Activated CD8-positive, alpha-beta memory T cell treated with anti-CD3 and anti-CD28 coated beads, Interleukin-2, amount 50 U/mL, for 24 hours (primary cell): Measurements from ENCODE around the gene SPSB2.
A peak's percentile ranks its signal among the peaks of the same experiment; 100 is the strongest.
"Not testable (repeated sequence)": the region's sequence is repeated elsewhere in the genome, so short reads cannot be mapped to it uniquely, and the experiment has no call there.

Source experiments
- DNase-seq: peaks from one replicate; pipeline ENCODE4 v3.0.0-alpha.2; 2020; ENCODE audit errors: extremely low read depth

The SPSB2 gene

DNA sequence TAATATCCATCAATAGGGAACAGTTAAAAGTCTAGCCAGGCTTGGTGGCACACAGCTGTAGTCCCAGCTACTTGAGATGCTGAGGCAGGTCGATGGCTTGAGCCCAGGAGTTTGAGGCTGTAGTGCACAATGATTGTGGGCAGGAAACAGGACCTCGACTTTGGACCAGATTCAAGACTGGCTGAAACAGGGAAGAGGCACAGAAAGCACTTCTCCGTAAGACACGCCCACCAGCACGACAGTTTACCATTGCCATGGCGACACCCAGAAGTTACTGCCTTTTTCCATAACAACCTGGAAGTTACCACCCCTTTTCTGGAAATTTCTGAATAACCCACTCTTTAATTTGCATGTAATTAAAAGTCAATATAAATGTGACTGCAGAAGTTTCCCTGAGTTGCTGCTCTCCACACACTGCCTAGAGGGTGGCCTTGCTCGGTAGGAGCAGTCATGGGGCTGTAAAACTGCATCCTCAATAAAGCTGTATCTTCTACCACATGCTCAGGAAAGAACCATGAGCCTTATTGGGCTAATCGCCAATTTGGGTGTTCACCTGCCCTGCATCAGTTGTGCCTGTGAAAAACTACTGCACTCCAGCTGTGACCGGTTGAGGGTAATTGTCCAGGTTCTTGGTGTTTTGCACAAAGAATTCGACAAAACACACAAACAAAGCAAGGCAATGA is 26.9 kb upstream of the SPSB2 start:
- no peak for DNase-seq

DNA sequence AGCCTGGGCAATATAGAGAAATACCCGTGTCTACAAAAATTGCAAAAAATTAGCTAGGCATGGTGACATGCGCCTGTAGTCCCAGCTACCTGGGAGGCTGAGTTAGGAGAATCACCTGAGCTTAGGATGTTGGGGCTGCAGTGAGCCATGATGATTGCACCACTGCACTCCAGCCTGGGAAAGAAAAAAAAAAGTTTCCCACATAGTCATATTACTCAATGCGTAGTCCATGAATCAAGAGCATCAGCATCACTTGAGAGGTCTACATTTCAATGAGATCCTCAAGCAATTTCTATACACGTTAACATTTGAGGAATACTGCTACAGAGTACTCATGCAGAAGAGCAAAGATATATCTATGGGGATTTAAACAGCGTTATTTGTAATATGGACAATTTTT is 26.3 kb upstream of the SPSB2 start:
- DNase-seq, result no peak

DNA sequence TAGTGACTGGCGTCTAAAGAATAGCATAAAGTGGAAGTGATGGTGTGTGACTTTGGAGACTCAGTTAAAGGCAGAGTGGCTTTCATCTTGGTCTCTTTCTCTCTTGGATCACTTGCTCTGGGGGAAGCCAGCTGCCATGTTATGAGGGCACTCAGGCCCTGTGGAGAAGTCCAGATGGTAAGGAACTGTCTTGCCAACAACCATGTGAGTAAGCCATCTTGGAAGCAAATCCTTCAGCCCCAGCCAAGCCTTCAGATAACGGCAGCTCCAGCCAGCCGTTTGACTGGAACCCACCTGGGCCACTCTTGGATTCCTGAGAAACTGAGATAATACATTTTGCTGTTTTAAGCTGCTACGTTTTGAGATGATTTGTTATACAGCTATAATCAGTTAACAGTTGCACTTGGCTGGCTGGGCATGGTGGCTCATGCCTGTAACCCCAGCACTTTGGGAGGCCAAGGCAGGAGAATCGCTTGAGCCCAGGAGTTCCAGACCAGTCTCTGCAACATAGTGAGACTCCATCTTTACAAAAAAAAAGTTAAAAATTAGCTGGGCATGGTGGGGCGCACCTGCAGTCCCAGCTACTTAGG is 23.8 kb upstream of the SPSB2 start:
- no peak for DNase-seq

DNA sequence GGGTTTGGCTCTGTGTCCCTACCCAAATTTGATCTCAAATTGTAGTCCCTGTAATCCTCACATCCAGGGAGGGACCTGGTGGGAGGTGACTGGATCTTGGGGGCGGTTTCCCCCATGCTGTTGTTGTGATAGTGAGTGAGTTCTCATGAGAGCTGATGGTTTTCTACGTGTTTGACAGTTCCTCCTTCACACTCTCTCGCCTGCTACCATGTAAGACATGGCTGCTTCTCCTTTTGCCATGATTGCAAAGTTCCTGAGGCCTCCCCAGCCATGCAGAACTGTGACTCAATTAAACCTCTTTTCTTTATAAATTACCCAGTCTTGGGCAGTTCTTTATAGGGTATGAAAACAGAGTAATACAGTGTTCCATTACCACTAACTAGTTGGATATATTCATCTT is 21.2 kb upstream of the SPSB2 start:
- DNase-seq, result no peak

DNA sequence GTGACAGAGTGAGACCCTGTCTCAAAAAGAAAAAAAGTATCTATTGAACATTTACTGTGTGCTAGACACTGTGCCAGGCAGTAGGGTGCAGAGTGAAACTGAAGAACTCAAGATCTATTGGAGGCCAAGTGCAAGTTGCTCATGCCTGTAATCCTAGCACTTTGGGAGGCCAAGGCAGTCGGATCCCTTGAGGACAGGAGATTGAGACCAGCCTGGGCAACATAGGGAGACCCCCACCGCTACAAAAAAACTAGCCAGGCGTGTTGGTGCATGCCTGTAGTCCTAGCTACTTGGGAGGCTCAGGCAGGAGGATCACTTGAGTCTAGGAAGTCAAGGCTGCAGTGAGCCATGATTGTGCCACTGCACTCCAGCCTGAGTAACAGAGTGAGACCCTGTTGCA is 19.6 kb upstream of the SPSB2 start:
- not testable (repeated sequence) for DNase-seq

DNA sequence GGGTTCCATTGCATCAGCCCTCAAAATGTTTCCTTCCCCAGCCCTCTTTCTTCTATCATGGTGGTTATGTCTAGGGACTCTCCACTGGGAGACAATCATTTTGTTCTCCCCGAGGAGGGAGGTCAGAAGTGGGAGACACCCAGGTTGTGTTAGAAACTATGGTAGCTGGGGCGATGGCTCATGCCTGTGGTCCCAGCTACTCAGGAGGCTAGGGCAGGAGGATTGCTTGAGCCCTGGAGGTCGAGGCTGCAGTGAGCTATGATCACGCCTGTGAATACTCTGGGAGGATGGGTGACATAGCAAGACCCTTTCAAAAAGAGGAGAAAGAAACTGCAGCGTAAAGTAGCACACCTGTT is 18.5 kb upstream of the SPSB2 start:
- DNase-seq, result no peak

DNA sequence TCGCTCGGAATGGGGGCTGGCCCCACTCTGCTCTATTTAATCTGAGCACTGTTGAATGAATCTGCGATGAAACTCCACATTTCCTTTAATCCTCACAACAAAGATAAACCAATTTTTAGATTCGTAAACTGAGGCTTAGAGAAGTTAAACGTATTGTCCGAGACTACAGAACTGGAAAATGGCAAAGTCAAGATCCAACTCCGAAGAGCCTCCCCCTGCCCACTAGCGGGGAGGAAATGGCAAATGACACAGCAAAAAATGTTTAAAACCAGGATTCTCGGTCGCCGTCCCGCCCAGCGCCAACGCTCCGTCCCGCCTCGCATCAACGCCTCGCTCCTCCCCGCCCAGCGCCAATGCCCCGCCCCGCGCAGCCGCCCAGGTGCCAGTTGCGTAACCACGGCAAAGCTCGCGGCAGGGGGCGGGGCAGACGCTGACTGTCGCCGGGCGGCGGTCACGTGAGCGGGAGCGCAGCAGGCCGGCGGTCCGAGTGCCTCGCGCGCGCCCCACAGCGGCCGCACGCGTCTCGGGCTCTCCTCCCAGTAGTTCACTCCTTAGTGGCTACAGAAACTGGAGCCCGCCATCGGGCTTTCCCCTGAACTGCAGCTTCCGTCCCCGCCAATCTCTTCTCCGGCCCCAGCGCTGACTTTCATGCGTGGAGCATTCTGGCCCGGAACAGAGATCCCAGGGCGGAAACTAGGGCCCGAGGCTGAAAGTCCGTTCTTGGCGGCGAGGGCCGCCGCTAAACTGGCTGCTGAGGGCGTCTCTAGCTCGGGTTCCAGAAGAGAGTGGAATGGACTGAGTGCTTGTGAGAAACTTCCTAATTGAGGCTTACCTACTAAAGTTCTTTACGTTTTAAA is 17.9 kb upstream of the SPSB2 start:
- peak; percentile 91 for DNase-seq

DNA sequence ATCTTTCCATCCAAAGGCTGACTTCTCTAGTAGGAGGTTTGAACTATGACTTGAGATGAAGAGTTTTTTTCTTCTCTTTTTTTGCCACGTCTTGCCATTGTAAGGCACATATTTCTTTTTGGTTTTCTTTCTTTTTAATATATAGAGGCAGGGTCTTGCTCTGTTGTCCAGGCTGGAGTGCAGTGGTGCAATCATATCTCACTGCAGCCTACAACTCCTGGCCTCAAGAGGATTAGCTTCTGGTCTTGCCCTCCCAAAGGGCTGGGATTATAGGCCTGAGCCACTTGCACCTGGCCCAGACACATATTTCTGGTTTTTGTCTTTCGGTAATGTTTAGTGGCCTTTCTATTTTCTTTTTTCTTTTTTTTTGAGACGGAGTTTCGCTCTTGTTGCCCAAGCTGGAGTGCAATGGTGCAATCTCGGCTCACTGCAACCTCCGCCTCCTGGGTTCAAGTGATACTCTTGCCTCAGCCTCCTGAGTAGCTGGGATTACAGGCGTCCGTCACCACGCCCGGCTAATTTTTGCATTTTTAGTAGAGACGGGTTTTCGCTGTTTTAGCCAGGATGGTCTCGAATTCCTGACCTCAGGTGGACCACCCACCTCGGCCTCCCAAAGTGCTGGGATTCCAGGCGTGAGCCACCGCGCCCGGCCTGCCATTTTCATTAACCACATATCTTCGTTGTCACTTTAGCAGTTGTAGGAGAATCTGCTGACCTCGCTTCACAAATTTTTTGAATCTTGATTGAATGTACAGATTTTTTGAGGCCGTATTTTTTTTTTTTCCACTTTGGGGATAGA is 16.9 kb upstream of the SPSB2 start:
- DNase-seq, result not testable (repeated sequence)

DNA sequence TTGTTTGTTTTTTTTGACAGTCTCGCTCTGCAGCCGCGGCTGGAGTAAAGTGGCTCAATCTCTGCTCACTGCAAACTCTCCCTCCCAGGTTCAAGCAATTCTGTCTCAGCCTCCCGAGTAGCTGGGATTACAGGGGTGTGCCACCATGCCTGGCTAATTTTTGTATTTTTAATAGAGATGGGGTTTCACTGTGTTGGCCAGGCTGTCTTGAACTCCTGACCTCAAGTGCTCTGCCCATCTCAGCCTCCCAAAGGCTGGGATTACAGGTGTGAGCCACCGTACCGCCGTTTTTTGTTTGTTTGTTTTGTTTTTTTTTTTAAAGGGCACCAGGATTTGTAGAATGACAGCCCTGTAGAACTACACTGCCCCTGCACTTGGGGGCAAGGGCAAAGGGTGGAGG is 15.7 kb upstream of the SPSB2 start:
- not testable (repeated sequence) for DNase-seq

DNA sequence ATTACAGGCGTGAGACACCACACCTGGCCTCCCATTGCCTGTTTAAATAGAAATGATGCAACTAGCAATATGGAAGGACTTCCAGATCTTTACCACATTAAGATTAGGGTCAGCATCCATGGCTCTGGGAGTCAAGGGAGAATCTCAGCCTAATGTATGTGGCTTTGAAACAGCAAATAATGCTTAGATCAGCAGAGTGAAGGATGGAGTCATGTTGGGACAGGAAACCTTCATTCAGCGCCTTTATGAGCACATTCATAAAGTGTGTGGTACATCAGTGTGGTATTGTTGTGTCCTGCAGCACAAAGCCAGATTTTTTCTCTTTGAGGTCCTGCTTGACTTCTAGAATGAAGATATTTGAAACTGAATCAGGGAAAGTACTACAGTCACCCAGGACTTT is 15.3 kb upstream of the SPSB2 start:
- no peak for DNase-seq

DNA sequence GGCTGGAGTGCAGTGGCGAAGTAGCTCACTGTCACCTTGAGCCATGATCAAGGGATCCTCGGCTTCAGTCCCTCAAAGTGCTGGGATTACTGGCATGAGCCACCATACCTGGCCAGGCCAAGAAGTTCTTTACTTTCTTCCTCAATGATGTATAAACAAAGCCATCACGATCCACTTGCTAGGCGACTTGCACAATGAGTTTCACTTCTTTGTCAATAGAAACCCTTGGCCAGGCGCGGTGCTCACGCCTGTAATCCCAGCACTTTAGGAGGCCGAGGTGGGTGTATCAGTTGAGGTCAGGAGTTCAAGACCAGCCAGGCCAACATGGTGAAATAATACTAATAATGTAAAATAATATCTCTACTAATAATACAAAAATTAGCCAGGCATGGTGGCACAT is 14.4 kb upstream of the SPSB2 start:
- no peak for DNase-seq

DNA sequence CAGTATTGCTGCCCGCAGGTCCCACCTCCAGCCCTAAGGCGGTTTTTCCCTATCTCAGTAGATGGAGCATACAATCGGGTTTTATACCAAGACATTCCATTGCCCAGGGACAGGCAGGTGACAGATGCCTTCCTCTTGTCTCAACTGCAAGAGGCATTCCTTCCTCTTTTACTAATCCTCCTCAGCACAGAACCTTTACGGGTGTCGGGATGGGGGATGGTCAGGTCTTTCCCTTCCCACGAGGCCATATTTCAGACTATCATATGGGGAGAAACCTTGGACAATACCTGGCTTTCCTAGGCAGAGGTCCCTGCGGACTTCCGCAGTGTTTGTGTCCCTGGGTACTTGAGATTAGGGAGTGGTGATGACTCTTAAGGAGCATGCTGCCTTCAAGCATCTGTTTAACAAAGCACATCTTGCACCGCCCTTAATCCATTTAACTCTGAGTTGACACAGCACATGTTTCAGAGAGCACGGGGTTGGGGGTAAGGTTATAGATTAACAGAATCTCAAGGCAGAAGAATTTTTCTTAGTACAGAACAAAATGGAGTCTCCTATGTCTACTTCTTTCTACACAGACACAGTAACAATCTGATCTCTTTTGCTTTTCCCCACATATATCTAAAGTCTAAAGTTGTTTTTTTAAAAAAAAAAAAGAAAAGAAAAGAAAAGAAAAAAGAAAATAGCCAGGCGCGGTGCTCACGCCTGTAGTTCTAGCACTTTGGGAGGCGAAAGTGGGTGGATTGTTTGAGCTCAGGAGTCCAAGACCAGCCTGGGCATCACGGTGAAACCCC is 13.3 kb upstream of the SPSB2 start:
- not testable (repeated sequence) for DNase-seq

DNA sequence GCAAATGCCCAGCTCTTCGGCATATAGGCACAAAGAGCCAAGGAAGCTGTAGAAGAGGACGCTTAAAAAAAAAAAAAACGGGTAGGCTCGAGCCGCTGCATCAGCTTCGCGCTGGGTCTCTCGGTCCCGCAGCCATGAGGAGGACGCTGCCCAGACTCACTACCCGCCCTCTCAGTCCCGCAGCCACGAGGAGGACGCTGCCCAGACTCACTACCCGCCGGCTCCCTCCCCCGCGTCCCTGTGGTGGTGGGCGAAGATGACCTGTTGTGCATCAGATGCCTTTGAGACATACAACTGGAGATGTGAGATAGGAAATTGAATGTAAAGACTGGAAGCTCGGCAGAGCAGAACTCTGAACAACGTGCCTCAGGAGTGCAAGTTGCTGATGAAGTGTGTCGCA is 11.4 kb upstream of the SPSB2 start:
- no peak for DNase-seq

DNA sequence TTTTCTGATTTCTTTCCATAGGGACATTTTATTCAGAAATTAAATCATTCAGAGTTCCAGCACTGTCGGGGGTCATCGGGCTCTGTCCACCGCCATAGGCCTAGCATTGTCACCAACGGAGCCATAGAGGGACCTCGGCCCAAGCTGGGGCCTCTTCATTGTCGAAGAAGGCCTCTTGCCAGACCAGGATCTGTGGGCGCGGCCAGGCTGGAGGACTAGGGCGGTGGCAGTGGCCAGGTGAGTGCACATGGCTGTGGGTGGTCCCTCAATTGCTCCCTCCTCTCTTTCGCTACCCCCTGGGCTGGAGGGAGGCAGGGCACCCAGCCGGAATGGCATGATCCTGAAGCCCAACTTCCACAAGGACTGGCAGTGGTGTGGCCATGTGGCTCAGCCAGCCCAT is 10.6 kb upstream of the SPSB2 start:
- no peak for DNase-seq

DNA sequence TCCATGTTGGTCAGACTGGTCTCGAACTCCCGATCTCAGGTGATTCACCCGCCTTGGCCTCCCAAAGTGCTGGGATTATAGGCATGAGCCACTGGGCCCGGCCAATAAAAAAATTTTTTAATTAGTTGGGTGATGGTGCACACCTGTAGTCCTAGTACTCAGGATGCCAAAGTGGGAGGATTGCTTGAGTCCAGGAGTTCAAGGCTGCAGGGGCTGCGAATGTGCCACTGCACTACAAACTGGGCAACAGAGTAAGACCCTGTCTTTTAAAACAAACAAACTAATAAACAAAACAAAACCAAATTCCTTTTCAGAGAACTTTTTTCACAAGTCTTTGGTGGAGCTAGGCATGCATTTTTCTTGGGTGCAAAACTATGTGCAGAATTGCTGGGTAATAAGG is 10.1 kb upstream of the SPSB2 start:
- no peak for DNase-seq

DNA sequence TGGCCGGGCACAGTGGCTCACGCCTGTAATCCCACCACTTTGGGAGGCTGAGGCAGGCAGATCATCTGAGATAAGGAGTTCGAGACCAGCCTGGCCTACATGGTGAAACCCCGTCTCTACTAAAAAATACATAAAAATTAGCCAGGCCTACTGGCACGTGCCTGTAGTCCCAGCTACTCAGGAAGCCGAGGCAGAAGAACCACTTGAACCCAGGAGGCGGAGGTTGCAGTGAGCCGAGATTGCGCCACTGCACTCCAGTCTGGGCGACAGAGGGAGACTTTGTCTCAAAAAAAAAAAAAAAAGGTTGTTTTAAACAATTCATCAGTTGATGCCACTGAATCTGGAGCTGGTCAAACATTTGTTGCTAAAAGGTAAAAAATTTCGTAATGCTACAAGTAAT is 6.7 kb upstream of the SPSB2 start:
- DNase-seq, result not testable (repeated sequence)

DNA sequence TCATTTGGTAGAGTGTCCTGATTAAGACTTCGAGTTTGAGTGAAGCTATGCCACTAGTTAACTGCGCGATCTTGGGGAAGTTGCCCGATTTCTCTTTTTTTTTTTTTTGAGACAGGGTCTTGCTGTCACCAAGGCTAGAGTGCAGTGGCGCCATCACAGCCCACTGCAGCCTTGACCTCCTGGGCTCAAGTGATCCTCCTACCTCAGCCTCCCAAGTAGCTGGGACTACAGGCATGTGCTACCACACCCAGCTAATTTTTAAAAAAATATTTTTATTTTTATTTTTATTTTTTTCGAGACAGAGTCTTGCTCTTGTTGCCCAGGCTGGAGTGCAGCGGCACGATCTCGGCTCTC is 889 bp upstream of the SPSB2 start:
- DNase-seq, result not testable (repeated sequence)

DNA sequence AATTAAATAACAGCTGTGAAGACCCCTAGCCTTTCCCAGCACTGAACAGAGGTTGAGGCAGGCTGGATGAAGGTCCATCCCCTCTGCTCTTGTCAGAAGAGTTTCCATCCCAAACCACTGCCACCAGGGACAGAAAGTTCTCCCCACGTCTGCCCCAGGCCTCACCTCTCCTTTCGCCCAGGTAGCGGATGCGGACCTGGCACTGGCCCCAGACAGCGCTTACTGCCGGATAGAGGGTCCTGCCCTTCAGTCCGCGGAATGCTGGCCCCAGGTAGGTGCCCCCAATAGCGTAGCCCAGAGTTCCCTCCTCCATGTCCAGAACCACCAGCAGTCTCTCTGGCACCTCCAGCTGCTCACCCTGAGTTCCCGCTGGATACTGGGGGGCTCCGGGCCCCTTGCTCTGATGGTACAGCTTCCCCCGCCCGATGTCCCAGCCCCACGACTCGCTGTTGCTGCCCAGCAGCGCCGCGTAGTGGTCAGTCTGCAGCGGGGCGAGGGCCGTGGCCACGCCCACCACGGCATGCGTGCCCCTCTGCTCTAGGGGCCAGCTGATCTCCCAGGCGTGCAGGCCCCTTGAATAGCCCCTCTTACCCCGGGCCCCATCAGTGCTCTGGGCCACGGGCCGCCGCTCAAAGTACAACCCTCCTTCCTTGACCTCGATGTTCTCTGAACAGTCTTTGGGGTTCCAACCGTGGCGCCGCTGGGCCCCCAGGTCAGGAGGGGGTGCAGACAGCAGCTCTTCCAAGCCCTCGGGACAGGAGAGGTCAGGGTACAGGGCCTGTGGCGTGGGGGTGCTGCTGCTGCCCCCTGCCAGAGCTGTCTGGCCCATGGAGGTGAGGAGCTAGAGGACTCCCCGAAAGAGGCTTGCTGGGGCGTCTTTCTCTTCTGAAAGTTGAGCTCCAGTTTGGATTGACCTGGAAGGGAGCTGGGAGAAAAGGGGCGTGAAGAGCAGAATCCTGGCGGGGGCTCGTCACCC is 742 bp downstream of the SPSB2 start:
- no peak for DNase-seq

DNA sequence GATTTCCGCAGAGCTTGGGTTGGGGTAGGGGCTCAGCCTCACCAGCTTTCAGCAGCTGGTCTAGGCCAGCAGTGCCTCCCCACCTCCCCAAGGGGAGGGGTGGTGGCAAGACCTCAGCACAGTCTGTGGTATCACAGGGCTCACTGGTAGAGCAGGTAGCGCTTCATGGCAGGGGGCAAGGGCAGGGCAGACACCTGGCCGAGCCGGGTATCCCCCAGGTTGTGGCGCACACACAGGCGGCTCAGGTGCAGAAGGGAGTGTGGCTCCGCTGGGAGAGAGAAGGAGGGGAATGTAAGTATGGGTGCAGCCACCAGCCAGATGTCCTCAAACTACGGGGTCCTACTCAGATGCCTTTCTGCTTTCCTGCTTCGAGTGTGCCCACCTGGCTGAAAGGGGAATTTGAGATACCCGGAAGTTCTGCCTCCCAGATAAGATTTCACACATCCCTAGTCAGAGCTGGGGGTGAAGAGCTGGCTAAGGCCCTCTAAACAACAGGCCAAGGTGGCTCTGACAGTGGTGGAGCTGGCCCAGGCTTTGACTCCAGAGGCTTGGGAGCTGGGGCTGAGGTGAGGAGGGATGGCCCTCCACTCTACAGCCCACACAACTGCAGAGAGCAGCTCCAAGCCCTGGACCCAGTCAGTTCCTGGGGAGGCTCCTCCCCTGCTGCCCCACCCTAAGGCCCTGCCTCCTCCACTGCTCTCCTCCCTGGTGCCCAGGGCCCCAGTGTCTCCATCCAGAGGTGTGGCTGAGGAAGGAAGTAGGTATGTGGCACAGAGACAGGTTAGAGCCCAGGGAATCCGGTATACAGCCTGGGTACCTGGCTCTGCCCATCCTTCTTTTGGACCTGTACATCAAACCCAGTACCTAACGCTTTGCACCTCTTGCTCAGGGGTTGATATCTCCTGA is 1.8 kb downstream of the SPSB2 start:
- no peak for DNase-seq
